ENCODE results near the gene TLL1. TPM values are rescaled to one million over a fixed set of nuclear protein-coding genes. Genes with fewer than 3 reads are reported as not detected.

The TLL1 gene
- total and polyA plus RNA-seq, 4 donors: 0.04 to 0.25 (median 0.05) TPM; not detected in 1

DNA sequence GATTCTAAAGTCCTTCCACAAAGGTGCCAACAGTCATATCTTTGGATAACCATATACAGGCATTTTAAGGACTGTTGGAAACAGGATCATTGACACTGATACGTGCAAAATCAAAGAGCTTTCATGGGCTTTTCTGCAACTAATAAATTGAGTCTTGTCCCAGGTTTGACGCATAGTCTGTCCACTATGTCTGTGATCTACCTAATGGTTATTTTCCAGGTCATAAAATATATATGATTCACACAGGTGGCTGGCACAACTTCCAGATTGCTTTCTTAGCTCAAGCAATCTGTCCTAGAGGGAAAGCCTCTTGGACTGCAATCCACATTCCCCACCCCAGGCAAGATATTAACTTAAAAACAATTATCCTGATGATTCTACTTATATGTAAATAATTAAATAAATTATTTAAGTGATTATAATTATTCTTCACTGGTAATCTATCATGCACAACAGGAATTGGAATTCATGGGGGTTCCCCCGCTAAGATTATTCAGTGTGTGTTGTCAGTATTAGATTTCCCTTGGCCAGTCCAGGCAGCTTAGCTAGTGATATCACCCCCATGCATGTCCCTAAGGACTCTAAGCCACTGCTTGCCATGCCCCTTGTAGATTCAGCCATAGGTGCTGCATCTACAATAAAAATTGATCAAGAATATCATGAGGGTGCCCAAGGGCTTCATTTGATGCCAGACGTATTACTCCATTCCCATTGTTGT is 97.8 kb downstream of the TLL1 start:
- DNase-seq (ENCODE audit: low spot score): no peak
- H3K36me3 ChIP-seq (ENCODE audit: control insufficient read depth in 4 of 4, insufficient read depth in 3 of 4, low read depth in 1 of 4, low read length in 3 of 4): no peaks in the 10 kb centered on the region
- WGBS: 76% methylated on average over 4 of the region's 4 CpGs
- H3K27me3 ChIP-seq (ENCODE audit: control insufficient read depth in 4 of 4, insufficient read depth in 4 of 4, low read length in 3 of 4): no peaks in the 10 kb centered on the region
- no peak for TF ChIP-seq RXRA (IDR thresholded peaks at IDR 0.05)
- TF ChIP-seq, protein P1, sequence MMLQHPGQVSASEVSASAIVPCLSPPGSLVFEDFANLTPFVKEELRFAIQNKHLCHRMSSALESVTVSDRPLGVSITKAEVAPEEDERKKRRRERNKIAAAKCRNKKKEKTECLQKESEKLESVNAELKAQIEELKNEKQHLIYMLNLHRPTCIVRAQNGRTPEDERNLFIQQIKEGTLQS (IDR thresholded peaks at IDR 0.05): no peak
- TF ChIP-seq GABPA (IDR thresholded peaks at IDR 0.05 in 1 of 2, conservative IDR thresholded peaks at IDR 0.05 in 1 of 2): no peak
- TF ChIP-seq, protein P2, sequence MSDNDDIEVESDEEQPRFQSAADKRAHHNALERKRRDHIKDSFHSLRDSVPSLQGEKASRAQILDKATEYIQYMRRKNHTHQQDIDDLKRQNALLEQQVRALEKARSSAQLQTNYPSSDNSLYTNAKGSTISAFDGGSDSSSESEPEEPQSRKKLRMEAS (IDR thresholded peaks at IDR 0.05): no peak
- TF ChIP-seq, protein P3, sequence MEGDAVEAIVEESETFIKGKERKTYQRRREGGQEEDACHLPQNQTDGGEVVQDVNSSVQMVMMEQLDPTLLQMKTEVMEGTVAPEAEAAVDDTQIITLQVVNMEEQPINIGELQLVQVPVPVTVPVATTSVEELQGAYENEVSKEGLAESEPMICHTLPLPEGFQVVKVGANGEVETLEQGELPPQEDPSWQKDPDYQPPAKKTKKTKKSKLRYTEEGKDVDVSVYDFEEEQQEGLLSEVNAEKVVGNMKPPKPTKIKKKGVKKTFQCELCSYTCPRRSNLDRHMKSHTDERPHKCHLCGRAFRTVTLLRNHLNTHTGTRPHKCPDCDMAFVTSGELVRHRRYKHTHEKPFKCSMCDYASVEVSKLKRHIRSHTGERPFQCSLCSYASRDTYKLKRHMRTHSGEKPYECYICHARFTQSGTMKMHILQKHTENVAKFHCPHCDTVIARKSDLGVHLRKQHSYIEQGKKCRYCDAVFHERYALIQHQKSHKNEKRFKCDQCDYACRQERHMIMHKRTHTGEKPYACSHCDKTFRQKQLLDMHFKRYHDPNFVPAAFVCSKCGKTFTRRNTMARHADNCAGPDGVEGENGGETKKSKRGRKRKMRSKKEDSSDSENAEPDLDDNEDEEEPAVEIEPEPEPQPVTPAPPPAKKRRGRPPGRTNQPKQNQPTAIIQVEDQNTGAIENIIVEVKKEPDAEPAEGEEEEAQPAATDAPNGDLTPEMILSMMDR (IDR thresholded peaks at IDR 0.05; ENCODE audit: low read depth, low read length, missing input control): no peak
- TF ChIP-seq TAF1 (conservative IDR thresholded peaks at IDR 0.05): no peak
- no peak for TF ChIP-seq RAD21 (IDR thresholded peaks at IDR 0.05)
- no peak for TF ChIP-seq EGR1 (IDR thresholded peaks at IDR 0.05; ENCODE audit: low read depth in 2 of 2)
- no peak for TF ChIP-seq JUND (IDR thresholded peaks at IDR 0.05)
- no peak for TF ChIP-seq NR2F2 (IDR thresholded peaks at IDR 0.05)
- TF ChIP-seq FOXA1 (IDR thresholded peaks at IDR 0.05): no peak
- TF ChIP-seq, protein P4, sequence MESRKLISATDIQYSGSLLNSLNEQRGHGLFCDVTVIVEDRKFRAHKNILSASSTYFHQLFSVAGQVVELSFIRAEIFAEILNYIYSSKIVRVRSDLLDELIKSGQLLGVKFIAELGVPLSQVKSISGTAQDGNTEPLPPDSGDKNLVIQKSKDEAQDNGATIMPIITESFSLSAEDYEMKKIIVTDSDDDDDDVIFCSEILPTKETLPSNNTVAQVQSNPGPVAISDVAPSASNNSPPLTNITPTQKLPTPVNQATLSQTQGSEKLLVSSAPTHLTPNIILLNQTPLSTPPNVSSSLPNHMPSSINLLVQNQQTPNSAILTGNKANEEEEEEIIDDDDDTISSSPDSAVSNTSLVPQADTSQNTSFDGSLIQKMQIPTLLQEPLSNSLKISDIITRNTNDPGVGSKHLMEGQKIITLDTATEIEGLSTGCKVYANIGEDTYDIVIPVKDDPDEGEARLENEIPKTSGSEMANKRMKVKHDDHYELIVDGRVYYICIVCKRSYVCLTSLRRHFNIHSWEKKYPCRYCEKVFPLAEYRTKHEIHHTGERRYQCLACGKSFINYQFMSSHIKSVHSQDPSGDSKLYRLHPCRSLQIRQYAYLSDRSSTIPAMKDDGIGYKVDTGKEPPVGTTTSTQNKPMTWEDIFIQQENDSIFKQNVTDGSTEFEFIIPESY (IDR thresholded peaks at IDR 0.05): no peak
- no peak for TF ChIP-seq YY1 (IDR thresholded peaks at IDR 0.05)
- TF ChIP-seq HNF4A (conservative IDR thresholded peaks at IDR 0.05): no peak
- TF ChIP-seq, protein P5, sequence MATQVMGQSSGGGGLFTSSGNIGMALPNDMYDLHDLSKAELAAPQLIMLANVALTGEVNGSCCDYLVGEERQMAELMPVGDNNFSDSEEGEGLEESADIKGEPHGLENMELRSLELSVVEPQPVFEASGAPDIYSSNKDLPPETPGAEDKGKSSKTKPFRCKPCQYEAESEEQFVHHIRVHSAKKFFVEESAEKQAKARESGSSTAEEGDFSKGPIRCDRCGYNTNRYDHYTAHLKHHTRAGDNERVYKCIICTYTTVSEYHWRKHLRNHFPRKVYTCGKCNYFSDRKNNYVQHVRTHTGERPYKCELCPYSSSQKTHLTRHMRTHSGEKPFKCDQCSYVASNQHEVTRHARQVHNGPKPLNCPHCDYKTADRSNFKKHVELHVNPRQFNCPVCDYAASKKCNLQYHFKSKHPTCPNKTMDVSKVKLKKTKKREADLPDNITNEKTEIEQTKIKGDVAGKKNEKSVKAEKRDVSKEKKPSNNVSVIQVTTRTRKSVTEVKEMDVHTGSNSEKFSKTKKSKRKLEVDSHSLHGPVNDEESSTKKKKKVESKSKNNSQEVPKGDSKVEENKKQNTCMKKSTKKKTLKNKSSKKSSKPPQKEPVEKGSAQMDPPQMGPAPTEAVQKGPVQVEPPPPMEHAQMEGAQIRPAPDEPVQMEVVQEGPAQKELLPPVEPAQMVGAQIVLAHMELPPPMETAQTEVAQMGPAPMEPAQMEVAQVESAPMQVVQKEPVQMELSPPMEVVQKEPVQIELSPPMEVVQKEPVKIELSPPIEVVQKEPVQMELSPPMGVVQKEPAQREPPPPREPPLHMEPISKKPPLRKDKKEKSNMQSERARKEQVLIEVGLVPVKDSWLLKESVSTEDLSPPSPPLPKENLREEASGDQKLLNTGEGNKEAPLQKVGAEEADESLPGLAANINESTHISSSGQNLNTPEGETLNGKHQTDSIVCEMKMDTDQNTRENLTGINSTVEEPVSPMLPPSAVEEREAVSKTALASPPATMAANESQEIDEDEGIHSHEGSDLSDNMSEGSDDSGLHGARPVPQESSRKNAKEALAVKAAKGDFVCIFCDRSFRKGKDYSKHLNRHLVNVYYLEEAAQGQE (IDR thresholded peaks at IDR 0.05): no peak
- TF ChIP-seq FOXA2 (IDR thresholded peaks at IDR 0.05): no peak
- TF ChIP-seq HNF4G (IDR thresholded peaks at IDR 0.05): no peak
- no peak for TF ChIP-seq SP1 (IDR thresholded peaks at IDR 0.05)
- peaks cover 0 to 3% (median under 1%) of the 10 kb centered on the region in 4 donors for H3K9me3 ChIP-seq (ENCODE audit: control insufficient read depth in 4 of 4, low read length in 3 of 4)
- no peak overlapping the region for H3K27ac ChIP-seq (ENCODE audit: low read depth in 1 of 2, low read length in 2 of 2)
- H3K4me3 ChIP-seq (ENCODE audit: low read depth in 1 of 3, low read length in 3 of 3): no peak overlapping the region
- no peak overlapping the region for H3K9ac ChIP-seq (ENCODE audit: low read depth in 1 of 2, low read length in 2 of 2)
- no peaks in the 10 kb centered on the region for H3K4me1 ChIP-seq (ENCODE audit: control insufficient read depth in 4 of 4, insufficient read depth in 4 of 4, low read length in 3 of 4)
